ENCODE data around the gene UBE2S.

GRCh38 chr19:55423225-55424005 is 15.8 kb upstream of the UBE2S start:
- no peak for TF ChIP-seq YY1 (IDR thresholded peaks at IDR 0.05; ENCODE audit: insufficient read depth, insufficient read length)
- no peak for TF ChIP-seq SUZ12 (IDR thresholded peaks at IDR 0.05; ENCODE audit: extremely low read depth, insufficient read depth, insufficient read length)

Data from NT2/D1 (cell line).